Stimulated activated CD8-positive, alpha-beta memory T cell treated with anti-CD3 and anti-CD28 coated beads, Interleukin-15, amount 100 ng/mL, for 24 hours (primary cell): ENCODE results near the gene STRN4.

Experiments used
- DNase-seq: peaks from one replicate; pipeline ENCODE4 v3.0.0-alpha.2; 2020; ENCODE audit warnings: low read depth

Gene STRN4

DNA sequence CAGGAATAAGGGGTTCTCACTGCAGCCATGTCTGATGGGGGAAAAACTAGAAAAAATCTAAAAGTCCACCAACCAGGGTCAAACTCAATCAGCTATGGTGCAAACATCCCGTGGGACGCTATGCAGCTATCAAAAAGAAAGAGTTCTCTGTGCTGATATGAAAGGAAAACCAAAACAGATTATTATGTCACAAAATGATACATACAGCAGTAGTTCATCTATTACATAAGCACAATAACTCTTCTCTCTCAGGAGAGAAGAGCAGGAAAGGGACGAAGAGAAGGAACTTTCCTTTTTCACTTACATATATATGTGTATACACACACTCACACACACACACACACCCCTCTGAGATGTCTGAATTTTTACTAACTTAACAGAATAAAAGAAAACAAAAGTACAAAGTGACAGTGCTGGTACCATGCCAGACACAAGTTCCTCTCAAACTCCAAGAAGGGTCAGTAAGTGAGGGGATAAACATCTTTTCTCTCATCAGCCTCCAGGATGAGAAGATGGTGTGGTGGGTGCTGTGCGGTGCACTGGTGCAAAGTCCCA lies 3.2 kb downstream of the STRN4 start:
- no peak for DNase-seq

DNA sequence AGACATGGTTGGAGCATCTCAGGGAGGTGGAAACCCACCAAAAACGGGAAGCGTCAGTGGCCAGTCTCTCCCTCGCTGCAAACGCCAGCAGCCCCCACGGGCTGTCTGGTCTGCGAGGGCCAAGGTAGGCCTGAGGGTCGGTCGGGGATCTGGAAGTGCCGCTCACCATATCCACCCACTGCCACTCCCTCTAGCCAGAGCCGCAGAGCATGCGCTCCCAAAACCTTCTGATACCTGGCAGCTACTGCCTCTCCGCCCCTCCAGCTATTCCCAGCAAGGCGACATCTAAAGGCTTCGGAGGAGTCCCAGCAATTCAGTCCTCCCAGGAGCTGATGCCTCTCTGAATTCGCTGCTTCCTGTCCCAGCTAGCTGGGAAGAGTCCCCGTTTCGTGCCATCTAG lies 4.8 kb downstream of the STRN4 start:
- DNase-seq = no peak

DNA sequence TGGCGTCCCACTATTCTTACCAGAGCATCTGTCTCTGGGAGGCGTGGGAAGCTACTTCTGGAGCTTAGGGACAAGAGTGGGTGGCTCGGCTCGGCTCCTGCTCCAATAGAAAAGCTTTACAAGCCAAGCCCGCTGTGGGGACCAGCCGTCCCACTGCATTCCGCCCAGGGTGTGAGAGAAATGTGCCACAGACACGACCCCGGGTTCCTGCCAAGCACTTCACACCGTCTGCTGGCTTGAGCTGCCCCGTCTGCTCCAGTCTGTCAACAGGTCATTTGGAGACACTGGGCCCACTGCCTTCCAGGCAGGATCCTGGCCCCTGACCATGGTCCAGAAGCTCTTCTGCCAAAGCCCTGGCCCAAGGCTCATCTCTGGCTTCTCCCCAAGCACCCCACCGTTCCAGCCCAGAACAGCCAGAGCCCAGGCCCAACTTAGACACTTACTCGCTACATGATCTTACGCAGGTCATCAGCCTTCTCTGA lies 6.9 kb downstream of the STRN4 start:
- DNase-seq = no peak

DNA sequence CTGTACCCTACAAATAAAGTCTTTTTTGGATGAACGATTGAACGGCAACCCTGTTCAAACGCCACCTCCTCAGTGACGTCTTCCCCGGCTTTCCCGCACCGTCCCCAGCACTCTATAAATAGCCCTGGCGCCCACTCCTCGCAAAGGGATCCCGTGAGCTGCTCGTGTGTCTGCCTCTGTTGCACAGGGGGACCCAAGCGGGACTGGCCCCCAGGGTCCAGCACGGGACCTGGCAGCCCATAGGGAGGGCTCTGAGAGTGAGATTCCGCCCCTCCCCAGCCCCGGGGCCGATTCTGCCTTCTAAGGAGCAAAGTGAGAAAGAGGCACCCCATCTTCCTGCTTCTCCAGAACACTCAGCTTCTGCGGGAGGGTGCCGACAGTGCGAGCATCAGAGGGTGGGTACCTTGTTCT lies 8.5 kb downstream of the STRN4 start:
- no peak for DNase-seq

DNA sequence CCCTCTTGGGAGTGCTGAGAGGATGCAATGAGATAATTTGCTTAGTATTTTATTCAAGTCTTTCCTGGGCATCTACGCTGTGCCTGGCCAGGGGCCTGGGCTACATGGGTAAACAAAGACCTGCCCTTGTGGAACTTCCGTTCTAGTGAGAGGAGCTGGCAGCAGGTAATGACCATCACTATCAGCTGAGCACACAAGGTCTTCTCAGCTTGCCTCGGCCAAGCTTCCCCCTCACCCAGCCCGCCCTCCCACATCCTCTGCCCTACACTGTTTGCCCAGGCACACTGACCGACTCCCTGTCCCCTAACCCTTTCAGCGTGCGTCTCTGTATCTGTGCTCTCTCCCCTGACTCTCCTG lies 9.0 kb downstream of the STRN4 start:
- no peak for DNase-seq

DNA sequence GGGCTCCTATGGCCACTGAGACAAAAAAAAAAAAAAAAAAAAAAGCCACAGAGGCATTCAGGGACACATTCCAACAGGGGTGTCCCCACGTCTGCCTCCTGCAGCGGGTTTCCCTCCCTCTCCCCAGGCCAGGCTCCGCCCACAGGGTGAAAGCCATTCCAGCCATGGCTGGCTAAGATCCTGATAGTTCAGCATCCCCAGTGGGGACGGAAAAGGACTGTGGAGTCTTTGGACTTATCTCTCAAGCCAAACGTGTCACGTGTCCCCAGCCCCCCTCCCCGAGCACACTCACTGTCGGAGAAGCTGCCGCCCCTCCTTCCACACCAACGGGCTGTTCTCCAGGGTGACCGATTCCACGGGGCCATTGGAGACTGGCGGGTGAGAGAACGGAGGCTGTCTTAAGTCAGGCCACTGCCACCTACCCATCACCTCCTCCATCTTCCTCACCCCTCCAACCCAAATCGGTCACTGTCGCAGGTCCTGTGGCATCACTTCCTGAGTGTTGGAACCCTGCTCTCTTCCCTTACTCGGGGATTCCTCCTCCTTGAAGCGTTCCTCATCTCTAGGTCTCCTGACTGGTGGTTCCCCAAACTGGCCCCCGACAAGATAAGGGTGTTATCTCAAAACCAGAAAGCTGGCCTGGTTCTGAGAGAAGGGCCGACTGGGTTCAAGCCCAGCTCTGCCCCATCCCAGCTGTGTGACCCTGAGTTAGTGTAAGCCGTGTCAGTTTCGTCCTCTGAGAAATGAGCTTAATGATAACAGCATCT lies 9.5 kb downstream of the STRN4 start:
- no peak for DNase-seq

DNA sequence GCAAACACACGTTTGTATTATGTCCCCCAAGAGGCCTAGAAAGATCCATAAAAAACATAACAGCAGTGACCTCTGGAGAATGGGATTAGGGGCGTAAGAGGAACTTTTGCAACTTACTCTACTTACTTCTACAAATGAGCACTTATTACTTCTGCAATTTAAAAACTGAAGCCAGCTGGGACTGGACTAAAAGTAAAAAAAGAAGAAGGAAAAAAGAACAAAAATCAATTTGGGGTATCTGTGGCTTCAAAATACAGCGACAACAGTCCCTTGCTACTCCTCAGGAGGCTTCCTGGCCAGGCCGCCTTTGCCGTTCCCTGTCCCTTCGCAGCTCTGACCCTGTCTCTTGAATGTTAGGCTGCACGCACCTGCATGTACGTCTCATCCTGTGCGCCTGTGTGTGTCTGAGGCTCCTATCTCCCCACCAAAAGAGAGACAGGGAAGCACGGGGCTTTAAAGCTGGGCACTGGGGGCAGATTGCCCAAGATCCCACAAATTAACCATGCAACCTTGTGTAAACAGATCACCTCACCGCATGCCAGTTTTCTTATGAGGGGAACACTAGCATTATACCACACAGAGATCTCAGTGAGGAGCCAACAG lies 12.5 kb downstream of the STRN4 start:
- DNase-seq = no peak

DNA sequence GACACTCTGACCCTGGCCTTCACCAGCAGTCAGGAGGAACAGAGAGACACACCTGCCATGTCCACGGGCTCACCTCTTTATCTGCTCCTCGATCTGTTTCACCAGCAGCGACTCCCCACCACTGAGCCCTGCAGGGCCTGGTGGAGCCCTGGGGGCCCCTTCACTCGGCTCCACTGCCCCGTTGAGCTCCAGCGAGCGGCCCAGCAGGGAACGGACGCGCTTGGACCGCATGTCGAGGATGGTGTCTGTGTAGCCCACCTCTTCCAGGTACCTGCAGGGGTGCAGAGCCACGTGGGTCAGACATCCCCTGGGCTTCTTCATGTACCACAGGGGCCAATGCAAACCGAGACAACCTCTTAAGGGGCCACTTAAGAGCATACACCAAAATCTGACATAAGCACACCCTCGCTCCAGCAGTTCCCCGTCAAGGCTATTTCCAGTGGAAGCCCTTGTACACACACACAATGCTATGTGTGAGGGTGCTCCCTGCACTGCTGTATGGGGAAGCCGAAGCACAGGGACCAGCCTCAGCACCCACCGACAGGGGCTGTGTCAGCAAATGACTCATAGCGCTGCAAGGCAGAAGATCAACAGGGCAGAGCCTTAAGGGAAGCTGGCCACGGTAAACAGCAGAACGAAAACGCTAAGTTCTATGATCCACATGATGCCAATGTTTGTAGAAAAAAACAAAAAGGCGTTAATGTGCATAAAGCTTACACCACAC lies 13.1 kb downstream of the STRN4 start:
- DNase-seq = no peak

DNA sequence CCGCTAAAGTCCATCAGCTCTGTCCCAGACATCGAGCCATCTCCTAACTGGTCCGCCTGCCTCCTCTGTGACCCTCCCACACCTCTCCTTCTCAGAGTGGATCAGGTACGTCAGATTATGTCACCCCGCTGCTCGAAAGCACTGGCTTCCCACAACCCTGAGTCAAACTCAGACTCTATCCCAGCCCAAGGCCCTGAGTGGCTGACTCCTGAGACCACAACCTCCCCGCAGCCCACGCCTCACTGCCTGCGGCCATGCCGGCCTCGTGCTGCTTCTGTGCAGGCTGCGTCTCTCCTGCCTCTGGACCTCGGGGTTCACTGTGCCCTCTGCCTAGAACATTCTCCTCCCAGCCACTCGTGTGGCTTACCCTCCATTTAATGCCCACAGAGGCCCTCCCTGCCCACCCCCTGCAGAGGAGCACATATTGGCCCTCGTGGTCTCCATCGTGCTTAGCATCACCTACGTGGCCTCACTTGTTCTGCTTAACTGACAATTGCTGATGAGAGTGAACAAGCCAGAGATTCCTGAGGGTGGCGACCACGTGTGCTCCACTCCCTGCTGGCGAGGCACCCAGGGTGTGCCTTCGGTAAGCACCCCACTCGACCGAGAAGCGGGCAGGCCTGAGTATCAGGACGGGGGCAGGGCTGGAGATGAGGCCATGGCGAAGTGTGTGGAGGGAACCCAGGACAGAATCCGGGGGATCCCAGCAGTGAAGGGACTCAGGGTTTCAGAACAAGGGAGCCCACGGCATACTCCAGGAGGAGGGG lies 13.9 kb downstream of the STRN4 start:
- DNase-seq = no peak

DNA sequence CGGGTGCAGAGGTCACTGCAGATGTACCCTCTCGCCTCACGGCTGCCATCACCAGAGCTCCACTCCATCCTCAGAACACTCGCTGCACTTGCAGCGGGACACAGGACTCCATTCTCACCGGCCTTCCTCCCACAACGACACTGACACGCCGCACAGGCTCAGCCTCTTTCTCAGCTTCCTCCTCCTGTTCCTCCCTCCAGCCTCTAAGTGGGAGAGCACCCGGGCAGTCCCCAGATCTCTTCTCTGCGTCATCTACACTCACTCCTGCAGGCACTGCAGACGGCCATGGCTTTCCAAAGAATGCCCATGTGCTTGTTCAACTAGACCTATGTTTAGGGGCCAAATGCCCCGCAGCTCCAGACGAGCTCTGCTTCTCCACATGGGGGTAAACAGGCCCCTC lies 14.7 kb downstream of the STRN4 start:
- no peak for DNase-seq

DNA sequence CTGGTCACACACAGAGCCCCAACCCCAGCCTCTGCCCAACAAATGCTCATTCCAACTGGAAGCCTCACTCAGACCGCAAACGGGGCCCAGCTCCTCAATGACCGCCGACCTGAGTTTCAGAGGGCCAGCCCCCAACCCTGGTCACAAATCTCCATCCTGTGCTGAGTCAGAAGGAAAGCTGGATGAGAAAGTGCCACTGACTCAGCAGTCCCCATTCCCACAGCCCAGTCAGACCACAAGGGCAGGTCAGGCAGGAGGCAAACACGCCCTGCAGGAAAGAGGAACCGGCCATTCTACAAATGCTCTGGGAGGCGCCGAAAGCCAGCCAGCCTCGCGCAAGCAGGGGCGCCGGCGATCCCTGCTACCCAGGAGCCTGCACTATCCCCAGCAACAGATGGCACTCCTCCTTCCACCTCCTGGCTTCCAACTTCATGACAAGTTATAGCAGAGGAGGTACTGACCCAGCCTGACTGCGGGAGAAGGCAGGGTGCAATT lies 15.2 kb downstream of the STRN4 start:
- DNase-seq = no peak

DNA sequence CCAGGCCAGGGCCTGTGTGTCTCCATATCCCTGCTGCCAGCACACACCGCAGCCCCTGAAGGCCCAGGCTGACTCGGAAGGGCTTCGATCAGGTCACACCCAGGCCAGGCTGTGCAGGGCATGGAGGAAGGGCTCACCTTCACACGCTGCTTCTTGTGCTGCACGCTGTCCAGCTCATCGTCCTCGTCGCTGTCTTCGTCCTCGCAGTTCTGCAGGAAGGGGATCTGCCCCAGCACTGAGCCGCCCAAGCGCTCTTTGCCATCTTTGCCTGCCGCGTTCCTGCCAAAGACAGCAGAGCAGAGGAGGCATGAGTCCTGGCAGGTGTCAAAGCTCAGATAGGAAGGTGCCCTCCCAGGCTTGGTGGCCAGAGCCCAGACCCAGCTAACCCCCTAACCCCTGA lies 15.7 kb downstream of the STRN4 start:
- no peak for DNase-seq

DNA sequence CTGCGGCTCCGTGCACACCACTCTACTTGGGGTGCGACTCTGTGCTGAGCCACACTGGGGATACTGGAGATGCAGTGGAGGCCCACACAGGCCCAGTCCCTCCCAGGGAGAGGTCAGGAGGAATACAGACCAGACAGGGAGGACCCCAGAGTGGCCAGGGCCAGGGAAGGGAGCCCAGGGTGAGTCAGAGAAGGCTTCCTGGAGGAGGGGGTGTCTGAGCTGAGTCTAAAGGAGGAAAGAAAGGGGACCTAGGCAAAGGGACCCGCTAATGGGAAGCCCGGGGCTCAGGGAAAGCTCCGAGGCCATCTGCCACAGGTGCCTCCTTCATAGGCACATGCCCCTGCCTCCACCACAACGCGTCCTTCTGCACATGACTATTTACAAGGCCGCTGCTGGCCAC lies 16.1 kb downstream of the STRN4 start:
- no peak for DNase-seq

DNA sequence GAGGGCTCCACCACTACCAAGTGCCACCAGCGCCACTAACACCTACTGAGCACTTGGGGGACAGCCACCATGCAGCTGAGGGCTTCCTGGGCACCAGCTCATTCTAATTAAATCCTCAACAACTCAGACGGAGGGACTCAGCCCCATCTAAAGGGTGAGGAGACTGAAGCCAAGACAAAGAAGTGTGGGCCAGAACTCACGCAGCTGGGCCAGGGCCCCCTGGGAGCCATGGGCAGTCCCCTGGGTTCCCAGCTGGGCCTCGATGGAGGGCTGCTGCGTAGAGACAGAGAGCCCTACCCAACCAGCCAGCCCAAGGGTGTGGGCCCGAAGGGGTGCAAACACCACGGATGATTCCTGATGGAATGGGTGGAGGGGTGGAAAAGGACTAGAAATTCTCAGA lies 16.6 kb downstream of the STRN4 start:
- no peak for DNase-seq

DNA sequence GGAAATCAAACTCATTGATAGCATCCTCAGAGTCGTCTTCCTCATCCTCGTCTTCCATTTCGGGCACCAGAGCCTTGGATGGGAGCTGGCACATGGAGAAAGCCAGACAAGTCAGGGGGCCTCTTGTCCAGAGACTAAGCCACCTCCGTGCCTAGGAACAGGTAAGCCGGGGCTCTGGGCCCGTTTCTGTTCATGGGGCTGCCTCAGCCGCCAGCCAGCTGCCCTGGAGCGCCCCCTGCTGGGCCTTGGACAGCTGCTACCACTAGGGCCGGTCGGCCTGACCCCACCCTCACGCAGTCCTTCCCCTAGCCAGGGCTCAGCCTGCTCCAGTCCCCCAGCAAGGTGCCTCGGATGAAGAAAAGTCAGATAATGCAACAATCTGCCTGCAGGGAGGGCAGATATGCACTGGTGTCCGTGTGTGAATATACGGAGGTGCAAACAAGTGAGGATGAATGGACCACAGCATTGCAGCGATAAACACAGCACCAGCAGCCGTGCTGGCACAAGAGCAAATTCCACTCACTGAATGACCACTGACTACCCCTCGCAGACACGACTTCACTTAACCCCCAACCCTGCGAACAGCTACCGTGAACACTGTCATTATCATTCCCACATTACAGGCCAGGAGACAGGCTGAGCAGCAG lies 17.4 kb downstream of the STRN4 start:
- DNase-seq = peak; percentile 73

DNA sequence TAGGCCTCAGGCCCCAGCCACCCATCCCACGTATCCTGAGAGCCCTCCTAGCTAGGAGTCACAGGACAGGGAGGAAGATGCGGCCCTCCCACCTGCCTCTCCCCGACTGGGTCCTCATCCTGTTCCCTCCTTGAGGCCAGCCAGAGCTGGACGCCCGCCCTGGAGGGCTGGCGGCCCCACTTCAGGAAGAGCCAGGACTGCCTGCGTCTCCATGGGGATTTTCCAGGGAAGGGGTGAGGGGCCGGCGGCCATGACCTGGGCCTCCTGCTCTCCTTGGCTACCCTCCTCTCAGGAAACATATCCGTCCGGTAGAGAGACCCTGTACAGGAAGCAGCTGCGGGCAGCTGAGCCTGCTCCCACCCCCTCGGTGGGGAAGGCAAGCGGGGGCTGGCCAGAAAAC lies 18.0 kb downstream of the STRN4 start:
- no peak for DNase-seq

DNA sequence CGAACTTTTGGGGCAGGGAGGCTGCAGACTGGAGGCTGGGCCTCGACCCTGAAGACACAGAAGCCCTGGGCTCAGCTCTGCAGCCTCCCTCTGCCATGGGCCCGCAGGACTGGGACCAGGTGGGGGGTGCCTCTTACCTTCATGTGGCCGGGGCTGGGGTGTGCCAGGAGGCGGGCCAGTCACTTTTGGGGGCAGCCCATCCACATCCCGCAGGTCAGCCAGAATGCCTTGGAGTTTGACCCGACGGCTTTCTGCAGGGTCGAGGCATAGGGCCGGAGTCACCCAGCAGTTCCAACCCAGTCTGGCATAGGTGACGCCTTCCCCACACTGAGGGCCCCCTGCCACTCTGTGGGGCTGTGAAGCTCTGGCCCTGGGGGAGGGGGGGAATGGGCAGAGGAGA lies 18.5 kb downstream of the STRN4 start:
- no peak for DNase-seq

DNA sequence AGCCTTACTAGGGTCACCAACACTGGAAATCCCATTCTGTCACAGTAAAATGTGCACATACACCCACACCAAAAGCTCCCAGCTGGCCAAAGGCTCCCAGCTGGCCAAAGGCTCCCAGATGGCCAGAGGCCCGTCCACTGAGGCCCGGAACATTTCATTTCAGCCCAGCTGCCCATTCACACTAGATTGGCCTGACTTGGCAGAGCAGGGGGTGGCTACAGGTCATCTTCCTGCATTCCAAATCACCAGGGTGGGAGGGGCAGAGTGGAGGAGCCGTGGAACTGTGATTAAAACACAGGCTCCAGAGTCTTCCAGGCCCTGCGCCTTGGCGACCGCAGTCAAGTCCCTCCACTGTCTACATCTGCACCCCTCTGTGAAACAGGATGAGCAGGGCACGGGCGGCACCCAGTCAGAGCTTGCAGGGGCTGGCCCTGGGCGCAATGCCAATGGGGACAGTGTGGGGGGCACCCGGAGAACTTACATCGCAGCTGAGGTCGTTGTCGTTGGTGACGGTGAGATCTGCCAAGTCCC lies 19.2 kb downstream of the STRN4 start:
- DNase-seq = no peak

DNA sequence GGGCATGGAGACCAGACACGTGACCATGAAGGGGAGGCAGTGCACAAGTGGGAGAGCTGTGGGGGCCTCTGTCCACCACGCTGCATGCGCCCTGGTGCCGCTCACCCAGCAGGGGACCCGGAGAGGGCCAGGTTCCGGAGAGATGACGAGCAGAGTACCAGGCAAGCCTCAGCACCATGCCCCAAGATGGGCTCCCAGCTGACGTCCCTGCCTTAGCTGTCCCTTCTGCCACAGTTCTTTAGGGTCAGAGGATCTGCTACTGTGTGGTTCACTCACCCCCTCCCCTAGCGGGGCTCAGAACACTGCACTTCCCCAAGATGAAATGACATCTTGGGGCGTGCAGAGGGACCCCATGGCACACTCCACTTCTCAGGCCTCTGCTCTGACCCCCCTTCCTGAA lies 19.7 kb downstream of the STRN4 start:
- no peak for DNase-seq

DNA sequence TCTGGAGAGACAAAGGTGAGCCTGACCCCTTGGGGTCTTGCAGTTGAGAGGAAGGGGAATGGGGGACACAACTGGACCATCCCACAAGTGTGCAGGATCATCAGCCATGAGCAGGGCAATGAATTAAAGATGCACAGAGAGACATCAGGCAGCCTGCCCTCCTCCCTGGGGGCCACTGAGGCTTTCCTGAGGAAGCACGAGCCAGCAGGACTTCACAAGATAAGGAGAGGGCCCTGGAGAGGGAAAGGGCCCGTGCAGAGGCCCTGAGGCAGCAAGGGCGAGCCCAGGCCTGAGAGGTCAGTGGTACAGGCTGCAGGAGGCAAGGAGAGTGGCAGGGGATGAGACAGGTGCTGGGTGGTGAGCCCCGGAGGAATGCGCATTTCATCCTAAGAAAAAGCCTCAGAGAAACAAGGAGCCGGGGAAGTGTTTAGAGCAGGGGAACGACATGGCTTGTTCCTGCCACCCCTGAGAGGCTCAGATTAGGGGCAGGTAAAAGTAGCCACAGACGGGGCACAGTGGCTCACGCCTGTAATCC lies 20.3 kb downstream of the STRN4 start:
- no peak for DNase-seq
